Measurements from ENCODE around the gene CT45A2. TPM values are rescaled to one million over a fixed set of nuclear protein-coding genes. Genes with fewer than 3 reads are reported as not detected.
"Not testable (repeated sequence)": the region's sequence is repeated elsewhere in the genome, so short reads cannot be mapped to it uniquely, and the experiment has no call there.

Gene CT45A2
- not detected in 2 replicates for polyA plus RNA-seq (2012; rRNA removed)
- polyA plus RNA-seq (2012; cell fraction: cytosol; rRNA removed): 0.04 TPM in 1 of 2 replicates, not detected in the other
- not detected in 2 replicates for polyA plus RNA-seq (2012; cell fraction: nucleus; rRNA removed)

DNA sequence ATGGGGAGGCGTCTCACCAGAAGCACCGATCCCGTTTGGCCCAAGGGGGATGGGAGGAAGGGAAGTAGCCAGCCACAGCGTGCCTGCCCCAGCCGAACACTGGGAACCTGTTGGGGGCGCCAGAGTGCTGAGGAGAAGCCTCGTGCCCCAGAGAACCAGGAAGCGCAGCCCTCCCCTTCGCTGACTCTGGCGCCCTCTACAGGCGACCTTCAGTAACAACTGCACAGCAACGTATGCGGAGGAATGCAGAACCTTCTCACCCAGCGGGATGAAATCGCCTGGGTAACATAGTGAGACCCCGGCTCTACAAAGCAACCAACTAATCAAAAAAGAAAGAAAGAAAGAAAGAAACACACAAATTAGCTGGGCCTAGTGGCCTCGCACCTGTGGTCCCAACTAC is at the start of gene CT45A2:
Gene CT45A2, minus strand, starts transcription at position 101 of the 400 bp plus-strand sequence. CDS start 3,747 bp downstream, outside the sequence.
- no CpG with 5 or more reads among the region's 17 CpGs for WGBS (ENCODE audit: low lambda C conversion rate)
- H3K9ac ChIP-seq; H2AFZ ChIP-seq (ENCODE audit: low read depth); H3K4me1 ChIP-seq (ENCODE audit: control insufficient read depth in 1 of 2, insufficient read depth in 2 of 2, low read depth in 1 of 2, low read length in 1 of 2); H3K4me3 ChIP-seq (ENCODE audit: low read depth in 2 of 2, low read length in 1 of 2); CTCF ChIA-PET; DNase-seq; H3K79me2 ChIP-seq (ENCODE audit: insufficient read depth); H3K36me3 ChIP-seq (replicated peaks in 1 of 2; ENCODE audit: control insufficient read depth in 1 of 2, insufficient read depth in 2 of 2, low read length in 1 of 2); H3K27ac ChIP-seq (ENCODE audit: low read depth in 2 of 2, low read length in 1 of 2); H3K9me2 ChIP-seq; H3K27me3 ChIP-seq (ENCODE audit: insufficient read depth); H3F3A ChIP-seq (replicated peaks; ENCODE audit: insufficient read depth); H4K20me1 ChIP-seq (ENCODE audit: insufficient read depth); H3K9me3 ChIP-seq; POLR2A ChIA-PET; H3K4me2 ChIP-seq: not testable (repeated sequence)

- H3K79me2 ChIP-seq (ENCODE audit: insufficient read depth); CTCF ChIA-PET; POLR2A ChIA-PET; H3K27me3 ChIP-seq (ENCODE audit: insufficient read depth); H3K36me3 ChIP-seq (replicated peaks in 1 of 2; ENCODE audit: control insufficient read depth in 1 of 2, insufficient read depth in 2 of 2, low read length in 1 of 2); H3K9ac ChIP-seq; DNase-seq; H3K27ac ChIP-seq (ENCODE audit: low read depth in 2 of 2, low read length in 1 of 2); H3K9me3 ChIP-seq; H3K4me3 ChIP-seq (ENCODE audit: low read depth in 2 of 2, low read length in 1 of 2); H2AFZ ChIP-seq (ENCODE audit: low read depth); H3K4me1 ChIP-seq (ENCODE audit: control insufficient read depth in 1 of 2, insufficient read depth in 2 of 2, low read depth in 1 of 2, low read length in 1 of 2); H3F3A ChIP-seq (replicated peaks; ENCODE audit: insufficient read depth); H4K20me1 ChIP-seq (ENCODE audit: insufficient read depth); H3K4me2 ChIP-seq; H3K9me2 ChIP-seq: not testable (repeated sequence)
- no CpG with 5 or more reads among the region's 17 CpGs for WGBS (ENCODE audit: low lambda C conversion rate)
Measured at GRCh38 chrX:135854438-135854837, 34.6 kb upstream of the CT45A2 start, which contains the start of gene CT45A8. CT45A8 (minus strand) TSS chrX:135854538; CDS start chrX:135850783, 3,755 bp downstream.

- H3K9ac ChIP-seq; H3K27ac ChIP-seq (ENCODE audit: low read depth in 2 of 2, low read length in 1 of 2); H2AFZ ChIP-seq (ENCODE audit: low read depth); H3K4me1 ChIP-seq (ENCODE audit: control insufficient read depth in 1 of 2, insufficient read depth in 2 of 2, low read depth in 1 of 2, low read length in 1 of 2); H3K36me3 ChIP-seq (replicated peaks in 1 of 2; ENCODE audit: control insufficient read depth in 1 of 2, insufficient read depth in 2 of 2, low read length in 1 of 2); H3F3A ChIP-seq (replicated peaks; ENCODE audit: insufficient read depth); POLR2A ChIA-PET; H3K27me3 ChIP-seq (ENCODE audit: insufficient read depth); H4K20me1 ChIP-seq (ENCODE audit: insufficient read depth); DNase-seq; H3K79me2 ChIP-seq (ENCODE audit: insufficient read depth); H3K4me2 ChIP-seq; H3K9me2 ChIP-seq; H3K9me3 ChIP-seq; CTCF ChIA-PET; H3K4me3 ChIP-seq (ENCODE audit: low read depth in 2 of 2, low read length in 1 of 2): not testable (repeated sequence)
- no CpG with 5 or more reads among the region's 17 CpGs for WGBS (ENCODE audit: low lambda C conversion rate)
Measured at GRCh38 chrX:135837180-135837579, 17.4 kb upstream of the CT45A2 start, which contains the start of gene CT45A7. CT45A7 (minus strand) TSS chrX:135837280; CDS start chrX:135833533, 3,747 bp downstream.

DNA sequence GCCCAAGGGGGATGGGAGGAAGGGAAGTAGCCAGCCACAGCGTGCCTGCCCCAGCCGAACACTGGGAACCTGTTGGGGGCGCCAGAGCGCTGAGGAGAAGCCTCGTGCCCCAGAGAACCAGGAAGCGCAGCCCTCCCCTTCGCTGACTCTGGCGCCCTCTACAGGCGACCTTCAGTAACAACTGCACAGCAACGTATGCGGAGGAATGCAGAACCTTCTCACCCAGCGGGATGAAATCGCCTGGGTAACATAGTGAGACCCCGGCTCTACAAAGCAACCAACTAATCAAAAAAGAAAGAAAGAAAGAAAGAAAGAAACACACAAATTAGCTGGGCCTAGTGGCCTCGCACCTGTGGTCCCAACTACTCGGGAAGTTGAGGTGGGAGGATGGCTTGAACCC is 17.1 kb downstream of the CT45A2 start, which contains the start of gene CT45A6:
Gene CT45A6, minus strand, starts transcription at position 101 of the 400 bp plus-strand sequence. CDS start 3,794 bp downstream, outside the sequence.
- H3K27ac ChIP-seq (ENCODE audit: low read depth in 2 of 2, low read length in 1 of 2); H3K27me3 ChIP-seq (ENCODE audit: insufficient read depth); H3K4me2 ChIP-seq; H4K20me1 ChIP-seq (ENCODE audit: insufficient read depth); H3K36me3 ChIP-seq (replicated peaks in 1 of 2; ENCODE audit: control insufficient read depth in 1 of 2, insufficient read depth in 2 of 2, low read length in 1 of 2); H3K9me2 ChIP-seq; H3K9me3 ChIP-seq; H3K4me3 ChIP-seq (ENCODE audit: low read depth in 2 of 2, low read length in 1 of 2); H2AFZ ChIP-seq (ENCODE audit: low read depth); POLR2A ChIA-PET; H3K79me2 ChIP-seq (ENCODE audit: insufficient read depth); CTCF ChIA-PET; H3K4me1 ChIP-seq (ENCODE audit: control insufficient read depth in 1 of 2, insufficient read depth in 2 of 2, low read depth in 1 of 2, low read length in 1 of 2); H3F3A ChIP-seq (replicated peaks; ENCODE audit: insufficient read depth); H3K9ac ChIP-seq; DNase-seq: not testable (repeated sequence)
- WGBS (ENCODE audit: low lambda C conversion rate): no CpG with 5 or more reads among the region's 16 CpGs

GRCh38 chrX:135785403-135785802 is 34.4 kb downstream of the CT45A2 start, which contains the start of gene CT45A5:
CT45A5 (minus strand) TSS chrX:135785503; CDS start chrX:135781729, 3,774 bp downstream.
- H3K9ac ChIP-seq; CTCF ChIA-PET; H3K27ac ChIP-seq (ENCODE audit: low read depth in 2 of 2, low read length in 1 of 2); H3K36me3 ChIP-seq (replicated peaks in 1 of 2; ENCODE audit: control insufficient read depth in 1 of 2, insufficient read depth in 2 of 2, low read length in 1 of 2); H3K4me2 ChIP-seq; H3K79me2 ChIP-seq (ENCODE audit: insufficient read depth); POLR2A ChIA-PET; DNase-seq; H3K9me3 ChIP-seq; H2AFZ ChIP-seq (ENCODE audit: low read depth); H3K4me1 ChIP-seq (ENCODE audit: control insufficient read depth in 1 of 2, insufficient read depth in 2 of 2, low read depth in 1 of 2, low read length in 1 of 2); H4K20me1 ChIP-seq (ENCODE audit: insufficient read depth); H3F3A ChIP-seq (replicated peaks; ENCODE audit: insufficient read depth); H3K9me2 ChIP-seq; H3K27me3 ChIP-seq (ENCODE audit: insufficient read depth); H3K4me3 ChIP-seq (ENCODE audit: low read depth in 2 of 2, low read length in 1 of 2): not testable (repeated sequence)
- WGBS (ENCODE audit: low lambda C conversion rate): no CpG with 5 or more reads among the region's 16 CpGs

GRCh38 chrX:135768091-135768490 is 51.7 kb downstream of the CT45A2 start, which contains the start of gene CT45A3:
CT45A3 (minus strand) TSS chrX:135768191; CDS start chrX:135764444, 3,747 bp downstream.
- H3K36me3 ChIP-seq (replicated peaks in 1 of 2; ENCODE audit: control insufficient read depth in 1 of 2, insufficient read depth in 2 of 2, low read length in 1 of 2); H3K9me2 ChIP-seq; H3K4me2 ChIP-seq; H3K27me3 ChIP-seq (ENCODE audit: insufficient read depth); H3K9me3 ChIP-seq; H4K20me1 ChIP-seq (ENCODE audit: insufficient read depth); H3K27ac ChIP-seq (ENCODE audit: low read depth in 2 of 2, low read length in 1 of 2); H3F3A ChIP-seq (replicated peaks; ENCODE audit: insufficient read depth); H3K4me3 ChIP-seq (ENCODE audit: low read depth in 2 of 2, low read length in 1 of 2); H3K4me1 ChIP-seq (ENCODE audit: control insufficient read depth in 1 of 2, insufficient read depth in 2 of 2, low read depth in 1 of 2, low read length in 1 of 2); H3K79me2 ChIP-seq (ENCODE audit: insufficient read depth); POLR2A ChIA-PET; H3K9ac ChIP-seq; H2AFZ ChIP-seq (ENCODE audit: low read depth); DNase-seq; CTCF ChIA-PET: not testable (repeated sequence)
- no CpG with 5 or more reads among the region's 17 CpGs for WGBS (ENCODE audit: low lambda C conversion rate)

All from SK-N-SH (cell line).